SU-DHL-6 (cell line): ENCODE measurements around the gene GCFC2.
"Not testable (repeated sequence)": the region's sequence is repeated elsewhere in the genome, so short reads cannot be mapped to it uniquely, and the experiment has no call there.

Experiments used
- H2AFZ ChIP-seq: fragments of 200-600 bp; sonication (generic); 2 replicates; pipeline ENCODE4 v1.6.1; 2014; ENCODE audit warnings: low read depth, mild to moderate bottlenecking, moderate library complexity, mixed read lengths, antibody characterized with exemption, low read length; ENCODE audit not compliant: severe bottlenecking
- H3F3A ChIP-seq: fragments of 200-600 bp; shearing (Covaris generic); 2 replicates; pipeline ENCODE4 v1.6.0; 2016; ENCODE audit warnings: antibody characterized with exemption, mild to moderate bottlenecking; ENCODE audit not compliant: insufficient read depth
- H3K27ac ChIP-seq: fragments of 200-600 bp; sonication (generic); 2 replicates; pipeline ENCODE4 v1.5.1; 2016; ENCODE audit warnings: low read depth, mild to moderate bottlenecking, low read length, moderate library complexity, mixed read lengths
- H3K27me3 ChIP-seq: fragments of 200-600 bp; sonication (generic), shearing (Covaris generic); 2 replicates; pipeline ENCODE4 v1.6.0; 2014; ENCODE audit warnings: mild to moderate bottlenecking, low read length
- H3K36me3 ChIP-seq: fragments of 200-600 bp; sonication (generic); 2 replicates; pipeline ENCODE4 v1.6.1; 2014; ENCODE audit warnings: mild to moderate bottlenecking, low read length, mixed read lengths
- H3K4me2 ChIP-seq: fragments of 300-600, 200-600 bp; shearing (Covaris generic), sonication (generic); 2 replicates; pipeline ENCODE4 v1.6.0; 2014; ENCODE audit warnings: low read length, low read depth, mild to moderate bottlenecking; ENCODE audit not compliant: poor library complexity, severe bottlenecking
- H3K4me3 ChIP-seq: fragments of 200-600 bp; sonication (generic); 2 replicates; pipeline ENCODE4 v1.5.1; 2014; ENCODE audit warnings: antibody characterized with exemption, low read length, mild to moderate bottlenecking, mixed read lengths; ENCODE audit not compliant: insufficient read depth, poor library complexity, severe bottlenecking
- H3K79me2 ChIP-seq: fragments of 200-600 bp; sonication (generic); 2 replicates; pipeline ENCODE4 v1.6.1; 2014; ENCODE audit warnings: mild to moderate bottlenecking, low read length, moderate library complexity; ENCODE audit not compliant: insufficient read depth
- H3K9ac ChIP-seq: fragments of 200-600 bp; sonication (generic); 2 replicates; pipeline ENCODE4 v1.7.0; 2014; ENCODE audit warnings: mild to moderate bottlenecking, low read length
- H3K9me2 ChIP-seq: fragments of 200-600 bp; sonication (generic); replicated peaks from 2 replicates; pipeline ENCODE4 v1.6.1; 2014; ENCODE audit warnings: low read length; ENCODE audit not compliant: insufficient read depth
- H3K9me3 ChIP-seq: fragments of 200-600 bp; sonication (generic); 2 replicates; pipeline ENCODE4 v1.6.1; 2014; ENCODE audit warnings: low read length, mixed read lengths; ENCODE audit not compliant: insufficient read depth
- H4K20me1 ChIP-seq: fragments of 200-600 bp; sonication (generic); 2 replicates; pipeline ENCODE4 v1.6.1; 2014; ENCODE audit warnings: low read depth, mild to moderate bottlenecking, antibody characterized with exemption, low read length, moderate library complexity, mixed read lengths
- EZH2phosphoT487 ChIP-seq: fragments of 200-600 bp; sonication (generic), shearing (Covaris generic); conservative IDR thresholded peaks from 2 replicates; pipeline ENCODE4 v1.6.1; 2018; ENCODE audit warnings: mild to moderate bottlenecking, antibody characterized with exemption, low read length, moderate library complexity, mixed read lengths
- TF ChIP-seq, protein P1 (sequence below): fragments of 200-600 bp; sonication (generic); IDR thresholded peaks from one replicate; pipeline ENCODE4 v1.5.1; 2017; ENCODE audit warnings: antibody characterized with exemption, mild to moderate bottlenecking, low read length, moderate library complexity; ENCODE audit not compliant: insufficient read depth, poor library complexity, severe bottlenecking

Gene GCFC2

GRCh38 chr2:75719616-75720015, 8.9 kb upstream of the GCFC2 start:
- Histone ChIP-seq H3K27me3 (no peaks in the 10 kb centered on the region), H3F3A (no peaks in the 10 kb centered on the region), H3K27ac (no peak overlapping the region), H3K36me3 (no peaks in the 10 kb centered on the region), H3K79me2 (no peaks in the 10 kb centered on the region), H3K9me3 (no peaks in the 10 kb centered on the region), H2AFZ (no peak overlapping the region), H3K4me2 (no peak overlapping the region), H3K9ac (no peak overlapping the region), H4K20me1 (no peaks in the 10 kb centered on the region), H3K9me2 (no peaks in the 10 kb centered on the region), H3K4me3 (no peak overlapping the region)
- TF ChIP-seq, protein P1, sequence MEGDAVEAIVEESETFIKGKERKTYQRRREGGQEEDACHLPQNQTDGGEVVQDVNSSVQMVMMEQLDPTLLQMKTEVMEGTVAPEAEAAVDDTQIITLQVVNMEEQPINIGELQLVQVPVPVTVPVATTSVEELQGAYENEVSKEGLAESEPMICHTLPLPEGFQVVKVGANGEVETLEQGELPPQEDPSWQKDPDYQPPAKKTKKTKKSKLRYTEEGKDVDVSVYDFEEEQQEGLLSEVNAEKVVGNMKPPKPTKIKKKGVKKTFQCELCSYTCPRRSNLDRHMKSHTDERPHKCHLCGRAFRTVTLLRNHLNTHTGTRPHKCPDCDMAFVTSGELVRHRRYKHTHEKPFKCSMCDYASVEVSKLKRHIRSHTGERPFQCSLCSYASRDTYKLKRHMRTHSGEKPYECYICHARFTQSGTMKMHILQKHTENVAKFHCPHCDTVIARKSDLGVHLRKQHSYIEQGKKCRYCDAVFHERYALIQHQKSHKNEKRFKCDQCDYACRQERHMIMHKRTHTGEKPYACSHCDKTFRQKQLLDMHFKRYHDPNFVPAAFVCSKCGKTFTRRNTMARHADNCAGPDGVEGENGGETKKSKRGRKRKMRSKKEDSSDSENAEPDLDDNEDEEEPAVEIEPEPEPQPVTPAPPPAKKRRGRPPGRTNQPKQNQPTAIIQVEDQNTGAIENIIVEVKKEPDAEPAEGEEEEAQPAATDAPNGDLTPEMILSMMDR: no peak
- TF ChIP-seq EZH2phosphoT487: no peak

DNA sequence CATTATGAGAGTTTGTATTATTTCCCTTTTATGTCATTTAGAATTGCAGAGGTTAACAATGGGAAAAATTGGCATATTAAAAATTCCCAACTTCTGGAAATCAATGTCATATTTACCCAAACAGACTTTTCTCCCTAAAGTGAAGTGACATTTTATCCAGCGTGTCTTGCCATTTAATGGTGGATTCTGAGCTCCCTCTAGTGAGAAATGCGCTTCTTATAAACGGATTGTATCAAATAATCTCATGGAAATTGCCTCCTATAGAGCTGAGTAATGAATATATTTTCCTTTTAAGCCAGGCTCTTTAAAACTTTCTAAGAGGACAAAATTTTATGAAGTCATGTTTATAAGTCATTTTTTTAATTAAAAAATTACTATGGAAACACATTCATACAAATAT, 5.7 kb upstream of the GCFC2 start:
- Histone ChIP-seq H2AFZ (no peak overlapping the region), H3K9me2 (no peaks in the 10 kb centered on the region), H3F3A (no peaks in the 10 kb centered on the region), H3K9me3 (no peaks in the 10 kb centered on the region), H3K36me3 (no peaks in the 10 kb centered on the region), H3K4me3 (no peak overlapping the region), H3K79me2 (no peaks in the 10 kb centered on the region), H3K27ac (no peak overlapping the region), H3K4me2 (no peak overlapping the region), H3K27me3 (no peaks in the 10 kb centered on the region), H4K20me1 (no peaks in the 10 kb centered on the region), H3K9ac (no peak overlapping the region)
- TF ChIP-seq, protein P1: no peak
- TF ChIP-seq EZH2phosphoT487: no peak

DNA sequence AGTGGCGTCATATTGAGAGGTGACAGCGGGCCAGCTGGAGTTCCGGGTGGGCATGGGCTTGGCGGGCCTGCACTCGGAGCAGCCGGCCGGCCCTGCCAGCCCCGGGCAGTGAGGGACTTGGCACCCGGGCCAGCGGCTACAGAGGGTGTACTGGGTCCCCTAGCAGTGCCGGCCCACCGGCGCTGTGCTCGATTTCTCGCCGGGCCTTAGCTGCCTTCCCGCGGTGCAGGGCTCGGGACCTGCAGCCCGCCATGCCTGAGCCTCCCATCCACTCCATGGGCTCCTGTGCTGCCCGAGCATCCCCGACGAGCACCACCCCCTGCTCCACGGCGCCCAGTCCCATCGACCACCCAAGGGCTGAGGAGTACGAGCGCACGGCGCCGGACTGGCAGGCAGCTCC, 875 bp upstream of the GCFC2 start:
- peak overlapping the region; percentile 100 for H3K4me2 ChIP-seq
- peaks cover 11% of the 10 kb centered on the region; the same call in 1 of the 2 replicates for H3F3A ChIP-seq
- H3K9me3 ChIP-seq, H3K4me3 ChIP-seq, H4K20me1 ChIP-seq, H3K36me3 ChIP-seq, H3K27ac ChIP-seq, H3K27me3 ChIP-seq, H3K9me2 ChIP-seq: not testable (repeated sequence)
- H3K9ac ChIP-seq: peak overlapping the region; percentile 99; the same call in 1 of the 2 replicates
- peak overlapping the region; percentile 100 for H2AFZ ChIP-seq
- H3K79me2 ChIP-seq: peaks cover 31% of the 10 kb centered on the region

DNA sequence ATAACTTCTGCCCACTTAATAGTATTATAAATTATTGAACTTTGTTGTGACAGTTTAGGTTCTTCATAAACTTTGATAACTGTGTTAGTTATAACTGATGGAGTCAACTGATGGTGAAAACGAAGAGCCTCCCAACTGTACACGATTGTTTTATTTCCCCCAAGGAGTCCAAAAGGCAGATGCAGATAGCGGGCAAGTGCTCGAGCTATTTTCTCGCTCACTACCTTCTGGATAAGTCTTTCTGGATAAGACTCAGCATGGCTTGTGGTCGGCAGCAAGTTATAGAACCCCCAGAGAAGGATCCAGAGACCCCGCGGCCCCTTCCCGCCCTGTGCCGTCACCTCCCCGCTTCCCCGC, 517 bp downstream of the GCFC2 start:
- H2AFZ ChIP-seq: peak overlapping the region; percentile 100
- peaks cover 31% of the 10 kb centered on the region for H3K79me2 ChIP-seq
- H3K9ac ChIP-seq: peak overlapping the region; percentile 99
- H3K27ac ChIP-seq: peak overlapping the region; percentile 94
- H3K27me3 ChIP-seq: no peaks in the 10 kb centered on the region
- peak overlapping the region; percentile 97 for H3K4me3 ChIP-seq
- H3K9me2 ChIP-seq: no peaks in the 10 kb centered on the region
- H3K4me2 ChIP-seq: peak overlapping the region; percentile 100
- peaks cover 11% of the 10 kb centered on the region; the same call in 1 of the 2 replicates for H3F3A ChIP-seq
- H4K20me1 ChIP-seq: no peaks in the 10 kb centered on the region
- H3K36me3 ChIP-seq: 0 out of 2 replicates have a peak, but pooled peaks cover 5% of the 10 kb centered on the region
- H3K9me3 ChIP-seq: no peaks in the 10 kb centered on the region
- TF ChIP-seq, protein P1: no peak
- no peak for TF ChIP-seq EZH2phosphoT487
